ENCODE results near the gene MBP.

DNA sequence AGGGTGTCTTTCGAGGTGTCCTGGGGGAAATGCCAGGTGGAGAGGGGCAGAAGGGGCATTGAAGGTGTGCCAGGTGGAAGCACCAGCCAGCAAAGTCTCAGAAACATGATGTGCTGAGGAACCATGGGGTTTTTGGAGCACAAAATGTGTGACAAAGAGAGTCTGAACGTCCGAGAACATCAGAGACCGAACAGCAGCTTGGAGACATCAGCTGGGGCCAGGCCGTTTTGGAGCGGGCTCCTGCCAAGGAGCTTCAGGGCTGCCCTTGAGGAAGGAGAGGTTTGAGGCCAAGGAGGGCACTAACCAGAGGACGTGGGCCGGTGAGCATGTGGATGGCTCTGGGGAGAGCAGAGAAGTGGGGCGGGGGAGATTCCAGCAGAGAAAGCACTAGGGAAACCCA, 5.3 kb upstream of the MBP start:
- TF ChIP-seq HDGF (IDR thresholded peaks at IDR 0.05; ENCODE audit: borderline replicate concordance) (no peak), TARDBP (IDR thresholded peaks at IDR 0.05) (no peak), SUZ12 (IDR thresholded peaks at IDR 0.05) (no peak), L3MBTL2 (conservative IDR thresholded peaks at IDR 0.05) (no peak)
